HepG2 (cell line): Measurements from ENCODE around the gene PPP2R5C.
"Not testable (repeated sequence)": the region's sequence is repeated elsewhere in the genome, so short reads cannot be mapped to it uniquely, and the experiment has no call there.

ENCODE experiments used
- CEBPB ChIP-seq: IDR thresholded peaks from 2 replicates; pipeline ENCODE4 v1.6.1; 2011; ENCODE audit warnings: low read depth, low read length, improper control_type of control experiment, borderline replicate concordance
- CHD2 ChIP-seq: IDR thresholded peaks from 2 replicates; pipeline ENCODE4 v1.6.1; 2011; ENCODE audit warnings: low read depth, low read length, improper control_type of control experiment
- EP300 ChIP-seq, 3 experiments: sonication (generic) in 1 of 3; formaldehyde crosslinking in 1 of 3; IDR thresholded peaks; 2 replicates each; pipeline versions ENCODE4 v1.5.1 to v1.6.1; 2011 to 2020; ENCODE audit warnings: low read depth in 2 of 3, low read length in 2 of 3, borderline replicate concordance in 1 of 3, improper control_type of control experiment in 1 of 3, mild to moderate bottlenecking in 1 of 3, missing genetic modification reagents in 1 of 3, moderate library complexity in 1 of 3
- HNRNPK ChIP-seq: fragments of 200-400 bp; formaldehyde crosslinking; IDR thresholded peaks from 2 replicates; pipeline ENCODE4 v1.6.1; 2018; ENCODE audit warnings: low read length, low read depth, moderate library complexity, mild to moderate bottlenecking; ENCODE audit not compliant: poor library complexity, severe bottlenecking
- KLF13 ChIP-seq: sonication (generic); formaldehyde crosslinking; IDR thresholded peaks from 2 replicates; pipeline ENCODE4 v1.4.0; 2020; ENCODE audit warnings: mild to moderate bottlenecking, missing genetic modification reagents
- NR1H2 ChIP-seq: sonication (generic); formaldehyde crosslinking; IDR thresholded peaks from 2 replicates; pipeline ENCODE4 v1.8.1; 2022; ENCODE audit warnings: low read depth, missing genetic modification reagents, borderline replicate concordance
- PAX8 ChIP-seq: sonication (generic); formaldehyde crosslinking; IDR thresholded peaks from 2 replicates; pipeline ENCODE4 v1.8.0; 2022; ENCODE audit warnings: mild to moderate bottlenecking, missing genetic modification reagents, borderline replicate concordance
- POLR2AphosphoS5 ChIP-seq: IDR thresholded peaks from 2 replicates; pipeline ENCODE4 v1.6.1; 2012; ENCODE audit warnings: low read depth, low read length
- SRF ChIP-seq: IDR thresholded peaks from 2 replicates; pipeline ENCODE4 v1.6.1; 2011; ENCODE audit warnings: mild to moderate bottlenecking, low read depth, low read length, moderate library complexity
- U2AF1 ChIP-seq: fragments of 200-400 bp; formaldehyde crosslinking; optimal IDR thresholded peaks from 2 replicates; pipeline ENCODE3; 2017; ENCODE audit warnings: mild to moderate bottlenecking, low read depth, low read length
- ZBTB7A ChIP-seq: sonication (generic); formaldehyde crosslinking; IDR thresholded peaks from 2 replicates; pipeline ENCODE4 v1.8.0; 2022; ENCODE audit warnings: mild to moderate bottlenecking, missing genetic modification reagents
- ZFP90 ChIP-seq: sonication (generic); formaldehyde crosslinking; IDR thresholded peaks from 2 replicates; pipeline ENCODE4 v1.8.0; 2022; ENCODE audit warnings: missing genetic modification reagents, mild to moderate bottlenecking, inconsistent platforms, borderline replicate concordance
- ZFX ChIP-seq: sonication (generic); formaldehyde crosslinking; IDR thresholded peaks from 2 replicates; pipeline ENCODE4 v1.4.0; 2020; ENCODE audit warnings: mild to moderate bottlenecking, low read depth, missing genetic modification reagents, moderate library complexity
- ZGPAT ChIP-seq: IDR thresholded peaks from 2 replicates; pipeline ENCODE4 v1.6.1; 2016; ENCODE audit warnings: mild to moderate bottlenecking

- not testable (repeated sequence) for TF ChIP-seq ZBTB7A (CRISPR knock-in tag); NR1H2 (CRISPR knock-in tag); ZFP90 (CRISPR knock-in tag); U2AF1; PAX8 (CRISPR knock-in tag); POLR2AphosphoS5; CEBPB; ZFX (CRISPR knock-in tag); HNRNPK; ZGPAT (CRISPR knock-in tag); EP300 (IDR thresholded peaks at IDR 0.05; ENCODE audit: low read depth in 2 of 2, low read length in 2 of 2); EP300 (CRISPR knock-in tag; IDR thresholded peaks at IDR 0.05; ENCODE audit: borderline replicate concordance); CHD2; SRF; KLF13 (CRISPR knock-in tag)
Measured at GRCh38 chr14:101730157-101730556, 31.4 kb upstream of the PPP2R5C start.
